Parathyroid adenoma (tissue), 2 donors: ENCODE measurements around the gene MTMR3.
A peak's percentile ranks its signal among the peaks of the same experiment; 100 is the strongest.

Source experiments
- H2AFZ ChIP-seq: fragments of 300-600 bp; sonication (generic); one replicate; pipeline ENCODE4 v1.7.0; 2017; ENCODE audit warnings: antibody characterized with exemption, mild to moderate bottlenecking
- H3K27ac ChIP-seq: fragments of 300-600 bp; sonication (generic); one replicate; pipeline ENCODE4 v1.7.0; 2017
- H3K27me3 ChIP-seq: fragments of 300-600 bp; sonication (generic); one replicate; pipeline ENCODE4 v1.7.0; 2017; ENCODE audit warnings: low read length; ENCODE audit not compliant: control insufficient read depth, insufficient read depth
- H3K36me3 ChIP-seq: fragments of 300-600 bp; sonication (generic); one replicate; pipeline ENCODE4 v1.7.0; 2017; ENCODE audit warnings: low read length; ENCODE audit not compliant: control insufficient read depth, insufficient read depth
- H3K4me1 ChIP-seq: fragments of 300-600 bp; sonication (generic); one replicate; pipeline ENCODE4 v1.7.0; 2017; ENCODE audit warnings: control low read depth
- H3K4me2 ChIP-seq: fragments of 300-600 bp; sonication (generic); one replicate; pipeline ENCODE4 v1.7.0; 2017; ENCODE audit warnings: low read length
- H3K4me3 ChIP-seq: fragments of 300-600 bp; sonication (generic); one replicate; pipeline ENCODE4 v1.7.0; 2017; ENCODE audit warnings: low read depth, low read length
- H3K79me2 ChIP-seq: fragments of 300-600 bp; sonication (generic); one replicate; pipeline ENCODE4 v1.7.0; 2017; ENCODE audit warnings: control low read depth
- H3K9ac ChIP-seq: fragments of 300-600 bp; sonication (generic); one replicate; pipeline ENCODE4 v1.7.0; 2017; ENCODE audit warnings: mild to moderate bottlenecking
- H3K9me3 ChIP-seq: fragments of 300-600 bp; sonication (generic); one replicate; pipeline ENCODE4 v1.7.0; 2017; ENCODE audit warnings: low read length; ENCODE audit not compliant: control insufficient read depth
- CTCF ChIP-seq: fragments of 300-600 bp; sonication (generic); IDR thresholded peaks from one replicate; pipeline ENCODE4 v1.7.0; 2017; ENCODE audit warnings: antibody characterized with exemption, mild to moderate bottlenecking
- donor health status: primary hyperparathyroidism.

Gene MTMR3

GRCh38 chr22:29903371-29903770 is 20.4 kb downstream of the MTMR3 start:
- Histone ChIP-seq H3K79me2 (peaks cover 15% of the 10 kb centered on the region), H3K9ac (no peak overlapping the region), H3K27me3 (no peaks in the 10 kb centered on the region), H3K9me3 (no peaks in the 10 kb centered on the region), H3K36me3 (no peaks in the 10 kb centered on the region), H3K4me3 (no peak overlapping the region), H2AFZ (no peak overlapping the region), H3K4me2 (no peak overlapping the region), H3K4me1 (no peaks in the 10 kb centered on the region), H3K27ac (no peak overlapping the region)
- TF ChIP-seq CTCF: no peak

GRCh38 chr22:29904020-29904419 is 21.0 kb downstream of the MTMR3 start:
- Histone ChIP-seq H2AFZ (no peak overlapping the region), H3K4me1 (no peaks in the 10 kb centered on the region), H3K9me3 (no peaks in the 10 kb centered on the region), H3K36me3 (no peaks in the 10 kb centered on the region), H3K79me2 (peaks cover 16% of the 10 kb centered on the region), H3K27me3 (no peaks in the 10 kb centered on the region), H3K4me2 (no peak overlapping the region), H3K9ac (no peak overlapping the region), H3K27ac (no peak overlapping the region), H3K4me3 (no peak overlapping the region)
- TF ChIP-seq CTCF: no peak

- Histone ChIP-seq H2AFZ (no peak overlapping the region), H3K27ac (peak overlapping the region; percentile 29), H3K4me2 (peak overlapping the region; percentile 30), H3K4me1 (no peaks in the 10 kb centered on the region), H3K9ac (no peak overlapping the region), H3K36me3 (no peaks in the 10 kb centered on the region), H3K4me3 (no peak overlapping the region), H3K9me3 (no peaks in the 10 kb centered on the region), H3K27me3 (no peaks in the 10 kb centered on the region), H3K79me2 (peaks cover 31% of the 10 kb centered on the region)
- TF ChIP-seq CTCF: no peak
Measured at GRCh38 chr22:29907753-29908515, 25.0 kb downstream of the MTMR3 start.

- Histone ChIP-seq H3K4me2 (no peak overlapping the region), H3K79me2 (peaks cover 30% of the 10 kb centered on the region), H3K36me3 (no peaks in the 10 kb centered on the region), H3K9me3 (no peaks in the 10 kb centered on the region), H3K27ac (no peak overlapping the region), H3K4me1 (no peaks in the 10 kb centered on the region), H2AFZ (no peak overlapping the region), H3K9ac (no peak overlapping the region), H3K27me3 (no peaks in the 10 kb centered on the region), H3K4me3 (no peak overlapping the region)
- no peak for TF ChIP-seq CTCF
Measured at GRCh38 chr22:29912141-29912540, 29.2 kb downstream of the MTMR3 start.
